PC-3 (cell line): ENCODE results near the gene BRI3.

Experiments used
- CTCF ChIP-seq: fragments of 300-600 bp; sonication (generic); conservative IDR thresholded peaks from 2 replicates; pipeline ENCODE4 v1.5.1; 2017; ENCODE audit warnings: antibody characterized with exemption, low read depth, mild to moderate bottlenecking, low read length
- EZH2 ChIP-seq: fragments of 300-600 bp; sonication (generic); IDR thresholded peaks from one replicate; pipeline ENCODE4 v1.6.1; 2017; ENCODE audit warnings: antibody characterized with exemption, mild to moderate bottlenecking, low read length; ENCODE audit not compliant: unreplicated experiment
- EZH2phosphoT487 ChIP-seq: fragments of 300-600 bp; sonication (generic); IDR thresholded peaks from 2 replicates; pipeline ENCODE4 v1.6.1; 2018; ENCODE audit warnings: mild to moderate bottlenecking, antibody characterized with exemption, low read length, borderline replicate concordance

GRCh38 chr7:98321301-98321700 is 39.8 kb downstream of the BRI3 start:
- TF ChIP-seq CTCF (no peak), EZH2 (no peak), EZH2phosphoT487 (no peak)
